GM12875 (cell line): ENCODE measurements around the gene TRABD.

Source experiments
- H3K4me3 ChIP-seq: one replicate; pipeline ENCODE4 v1.5.1; 2011; ENCODE audit warnings: low read depth, low read length, control low read depth
- CTCF ChIP-seq: IDR thresholded peaks from 2 replicates; pipeline ENCODE4 v1.5.1; 2011; ENCODE audit warnings: low read depth, mild to moderate bottlenecking, control low read depth, inconsistent platforms, low read length, moderate library complexity, borderline replicate concordance; ENCODE audit not compliant: insufficient read depth

The TRABD gene

GRCh38 chr22:50221410-50222300 lies 35.9 kb downstream of the TRABD start:
- H3K4me3 ChIP-seq = no peak overlapping the region
- no peak for TF ChIP-seq CTCF

GRCh38 chr22:50222508-50222907 lies 36.8 kb downstream of the TRABD start:
- no peak for TF ChIP-seq CTCF
- H3K4me3 ChIP-seq = no peak overlapping the region

- TF ChIP-seq CTCF = no peak
- no peak overlapping the region for H3K4me3 ChIP-seq
Observed at GRCh38 chr22:50224071-50224470, 38.4 kb downstream of the TRABD start.

GRCh38 chr22:50225200-50225969 lies 39.7 kb downstream of the TRABD start:
- no peak for TF ChIP-seq CTCF
- H3K4me3 ChIP-seq = no peak overlapping the region

DNA sequence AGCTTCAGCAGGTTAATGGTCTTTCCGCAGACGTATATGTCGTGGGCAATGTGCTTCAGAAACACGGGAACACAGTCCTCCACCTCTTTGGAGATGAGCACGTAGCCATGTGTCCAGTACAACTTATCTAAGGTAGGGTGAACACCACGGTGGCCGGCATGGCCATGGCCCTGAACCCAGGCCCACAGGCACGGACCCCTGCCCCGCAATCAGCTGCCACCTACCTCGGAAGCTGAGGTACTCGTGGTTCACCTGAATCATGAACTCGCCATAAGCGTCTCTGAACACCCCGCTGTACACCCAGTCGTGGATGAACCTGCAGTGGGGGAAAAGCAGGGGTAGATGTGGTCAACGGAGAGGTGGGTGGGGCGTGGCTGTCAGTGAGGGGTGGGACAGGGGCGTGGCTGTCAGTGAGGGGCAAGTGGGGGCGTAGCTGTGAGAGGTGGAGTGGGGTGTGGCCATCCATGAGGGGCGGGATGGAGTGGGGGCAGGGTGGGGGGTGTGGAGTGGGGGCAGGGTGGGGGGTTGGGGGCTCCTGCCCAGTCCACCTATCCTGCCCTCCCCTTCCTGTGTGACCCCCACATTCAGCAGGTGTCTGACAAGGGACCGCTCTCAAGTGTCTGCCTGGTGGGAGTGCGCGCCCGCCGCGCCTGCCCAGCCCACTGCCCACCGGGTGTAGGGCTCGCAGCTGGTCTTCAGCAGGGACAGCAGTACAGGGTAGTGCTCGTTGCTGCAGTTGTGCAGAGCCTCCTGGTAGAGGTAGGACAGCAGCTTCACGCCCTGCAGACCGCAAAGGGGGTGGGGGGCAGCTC lies 40.6 kb downstream of the TRABD start:
- no peak for TF ChIP-seq CTCF

DNA sequence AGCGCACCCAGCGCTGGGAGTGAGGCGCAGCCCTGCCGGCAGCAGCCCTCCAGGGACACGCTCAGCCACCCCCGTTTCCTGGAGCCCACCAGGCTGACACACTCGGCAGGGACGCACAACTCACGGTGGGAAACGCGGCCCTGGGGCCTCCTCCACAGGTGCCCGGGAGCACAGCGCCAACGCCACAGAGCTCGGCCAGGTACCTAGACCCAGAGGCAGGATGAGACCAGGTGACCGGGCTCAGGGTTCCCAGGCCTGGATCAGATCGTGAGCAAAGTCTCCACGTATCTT lies 41.1 kb downstream of the TRABD start:
- no peak for TF ChIP-seq CTCF
- no peak overlapping the region for H3K4me3 ChIP-seq

More for the DNA sequence above, 40.6 kb downstream of the TRABD start:
- H3K4me3 ChIP-seq = no peak overlapping the region
